Naive thymus-derived CD8-positive, alpha-beta T cell (primary cell): ENCODE results near the gene PPM1L. TPM values are rescaled to one million over a fixed set of nuclear protein-coding genes. Genes with fewer than 3 reads are reported as not detected.

Source experiments
- ATAC-seq, 2 donors: fragments of 150-1000 bp; cut with Tn5 transposase in 1 of 2; sonication (Bioruptor Pico), chemical (Tn5 transposase) in 1 of 2; 1 replicate in 1 of 2; 2 replicates in 1 of 2; pipeline ENCODE4 v1.10.0; 2021; ENCODE audit warnings: mild to moderate bottlenecking in 2 of 2, moderate library complexity in 2 of 2
- POLR2A ChIA-PET: fragments of 350-600 bp; sonication (Branson Sonifier 250); formaldehyde crosslinking; loops from one replicate; lab custom pipeline; 2021; ENCODE audit warnings: antibody characterized with exemption; lab: Charles Lee
- DNase-seq, 10 donors: peaks; one replicate each; pipeline versions ENCODE4 v3.0.0 to v3.0.0-alpha.2; 2020 to 2022
- H3K27ac Mint-ChIP-seq, 10 donors: one replicate each; pipeline ENCODE4 v1.8.0; 2020 to 2022; ENCODE audit warnings: mild to moderate bottlenecking in 10 of 10, mixed read lengths in 10 of 10, moderate library complexity in 4 of 10, inconsistent platforms in 1 of 10
- H3K27me3 Mint-ChIP-seq, 5 donors: one replicate each; pipeline ENCODE4 v1.8.0; 2021 to 2022; ENCODE audit warnings: mixed read lengths in 5 of 5
- H3K36me3 Mint-ChIP-seq, 3 donors: one replicate each; pipeline ENCODE4 v1.8.0; 2020 to 2022; ENCODE audit warnings: mixed read lengths in 3 of 3, mild to moderate bottlenecking in 2 of 3, inconsistent platforms in 1 of 3
- H3K4me1 Mint-ChIP-seq, 4 donors: one replicate each; pipeline ENCODE4 v1.8.0; 2021 to 2022; ENCODE audit warnings: mixed read lengths in 4 of 4
- H3K4me3 Mint-ChIP-seq, 10 donors: one replicate each; pipeline ENCODE4 v1.8.0; 2020 to 2022; ENCODE audit warnings: mild to moderate bottlenecking in 10 of 10, mixed read lengths in 10 of 10, moderate library complexity in 6 of 10, inconsistent platforms in 1 of 10
- H3K9me3 Mint-ChIP-seq, 9 donors: one replicate each; pipeline ENCODE4 v1.8.0; 2020 to 2022; ENCODE audit warnings: mixed read lengths in 9 of 9, mild to moderate bottlenecking in 3 of 9, inconsistent platforms in 1 of 9, moderate library complexity in 1 of 9
- polyA plus RNA-seq, 3 donors: library from polyadenylated mRNA; unstranded; fragments of 300-500 nt; fragmentation: Illumina TruSeq; gene quantifications; one replicate each; pipeline ENCODE4 v1.2.3, GENCODE V29; 2021
- total RNA-seq, 8 experiments: library from RNA in 2 of 8; stranded (reverse) in 2 of 8; gene quantifications; one replicate each; pipeline ENCODE4 v1.2.3 and lab custom pipeline; 2021 to 2026

PPM1L gene
- total and polyA plus RNA-seq, 5 experiments from 2014 or later: 0.46 to 5.9 (median 1.9) TPM

DNA sequence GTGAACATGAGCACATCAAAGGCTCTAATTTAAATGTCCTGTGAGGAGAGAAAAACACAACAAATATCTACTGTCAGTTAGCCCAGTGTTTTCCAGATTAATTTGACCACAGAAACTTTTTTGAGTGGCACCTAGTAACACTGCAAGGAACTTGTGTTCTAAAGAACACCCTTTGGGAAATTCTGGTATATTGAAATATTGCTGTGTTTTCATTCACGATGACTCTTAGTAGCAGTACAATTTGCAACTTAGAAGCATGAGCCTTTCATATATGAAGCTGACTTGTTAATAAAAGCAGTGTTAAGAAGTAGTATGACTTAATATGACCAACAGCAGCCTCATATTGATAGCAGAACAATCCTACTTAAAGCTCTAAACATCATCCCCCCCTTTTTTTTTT lies 317.1 kb downstream of the PPM1L start:
- no peaks in the 10 kb centered on the region for H3K9me3 Mint-ChIP-seq
- DNase-seq (no peak), ATAC-seq (no peak)
- H3K27me3 Mint-ChIP-seq: no peaks in the 10 kb centered on the region
- no peak overlapping the region for H3K4me3 Mint-ChIP-seq
- POLR2A ChIA-PET: no interaction called here
- H3K27ac Mint-ChIP-seq: no peak overlapping the region
- peaks cover 0 to 21% (median 0%) of the 10 kb centered on the region in 4 donors for H3K4me1 Mint-ChIP-seq
- H3K36me3 Mint-ChIP-seq: peaks cover 0 to 4% (median 4%) of the 10 kb centered on the region in 3 donors

DNA sequence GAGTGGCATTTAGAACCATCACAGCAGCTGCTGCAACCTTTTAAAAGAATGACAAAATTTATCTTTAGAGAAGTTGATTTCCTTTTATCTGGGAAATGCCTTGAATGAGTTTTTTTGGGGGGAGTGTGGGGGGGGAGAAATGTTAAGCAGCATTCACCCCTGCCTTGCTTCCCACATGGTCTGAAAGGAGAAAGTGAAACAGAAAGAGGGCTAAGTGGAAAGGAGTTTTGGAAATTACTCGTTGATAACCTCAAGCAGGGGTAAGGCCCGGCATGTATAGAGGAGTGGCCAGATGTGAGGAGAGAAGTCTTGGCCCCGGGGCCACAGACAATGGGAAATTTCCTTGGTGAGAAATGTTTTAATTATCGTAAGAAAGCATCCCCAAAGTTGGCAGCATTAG lies 325.6 kb downstream of the PPM1L start:
- Mint-ChIP-seq H3K27me3 (no peaks in the 10 kb centered on the region), H3K9me3 (no peaks in the 10 kb centered on the region), H3K27ac (no peak overlapping the region), H3K4me1 (peaks cover 0 to 14% (median 1%) of the 10 kb centered on the region in 4 donors), H3K36me3 (peaks cover 4 to 12% (median 10%) of the 10 kb centered on the region in 3 donors), H3K4me3 (no peak overlapping the region)
- DNase-seq: no peak
- ATAC-seq: no peak
- POLR2A ChIA-PET: no interaction called here

DNA sequence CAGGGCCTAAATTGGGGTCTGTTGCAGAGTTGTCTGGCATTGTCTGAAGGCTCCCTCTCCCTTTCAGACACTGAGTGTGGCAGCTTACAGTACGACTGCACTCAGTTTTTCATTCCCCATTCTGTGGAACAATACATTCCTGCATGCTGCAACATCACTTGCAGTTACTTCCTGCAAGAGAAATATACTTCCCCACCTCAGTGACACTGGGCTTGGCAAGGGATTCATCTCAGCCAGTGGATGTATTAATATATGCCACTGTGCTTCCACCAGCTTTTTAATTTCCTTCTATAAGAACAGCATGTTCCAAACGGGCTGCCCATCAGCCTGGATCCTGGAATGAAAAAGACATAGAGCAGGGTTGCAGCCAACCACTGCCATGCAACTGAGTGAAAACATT lies 326.0 kb downstream of the PPM1L start:
- no peak for DNase-seq
- no peaks in the 10 kb centered on the region for H3K27me3 Mint-ChIP-seq
- no peak overlapping the region for H3K27ac Mint-ChIP-seq
- no peak for ATAC-seq
- peaks cover 4 to 12% (median 10%) of the 10 kb centered on the region in 3 donors for H3K36me3 Mint-ChIP-seq
- POLR2A ChIA-PET: no interaction called here
- H3K4me1 Mint-ChIP-seq: peaks cover 0 to 14% (median 1%) of the 10 kb centered on the region in 4 donors
- H3K4me3 Mint-ChIP-seq: no peak overlapping the region
- no peaks in the 10 kb centered on the region for H3K9me3 Mint-ChIP-seq

DNA sequence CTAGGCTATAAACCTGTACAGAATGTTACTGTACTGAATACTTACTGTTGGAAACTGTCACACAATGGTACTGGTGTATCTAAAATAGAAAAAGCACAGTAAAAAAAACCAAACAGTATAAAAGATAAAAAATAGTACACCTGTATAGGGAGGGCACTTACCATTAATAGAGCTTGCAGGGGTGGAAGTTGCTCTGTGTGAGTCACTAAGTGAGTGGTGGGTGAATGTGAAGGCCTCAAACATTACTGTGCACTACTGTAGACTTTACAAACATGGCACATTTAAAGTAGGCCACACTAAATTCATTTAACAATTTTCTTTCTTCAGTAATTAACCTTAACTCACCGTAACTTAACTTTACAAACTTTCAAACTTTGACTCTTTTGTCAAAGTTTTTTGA lies 327.1 kb downstream of the PPM1L start:
- Mint-ChIP-seq H3K27me3 (no peaks in the 10 kb centered on the region), H3K36me3 (peaks cover 4 to 12% (median 10%) of the 10 kb centered on the region in 3 donors), H3K9me3 (no peaks in the 10 kb centered on the region), H3K4me3 (no peak overlapping the region), H3K4me1 (peaks cover 0 to 14% (median 1%) of the 10 kb centered on the region in 4 donors), H3K27ac (no peak overlapping the region)
- POLR2A ChIA-PET: no interaction called here
- no peak for ATAC-seq
- no peak for DNase-seq

DNA sequence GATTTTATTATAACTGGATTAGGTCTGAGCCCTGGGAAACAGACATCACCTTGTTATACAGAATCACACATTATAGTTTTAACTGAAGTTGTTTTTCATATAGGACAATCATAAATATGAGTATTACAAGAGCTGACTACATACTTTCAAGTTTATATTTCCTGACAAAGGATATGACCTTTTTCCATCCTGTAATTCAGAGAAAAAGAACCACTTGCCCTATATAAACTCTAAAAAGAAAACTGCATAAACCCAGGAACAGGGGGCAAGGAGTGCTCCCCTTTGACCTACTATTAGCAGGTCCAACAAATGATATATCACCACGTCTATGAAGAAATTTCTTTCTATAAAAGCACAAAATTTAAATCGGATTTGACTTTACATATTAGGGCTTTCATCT lies 328.2 kb downstream of the PPM1L start:
- DNase-seq (no peak), ATAC-seq (no peak)
- peaks cover 0 to 14% (median 1%) of the 10 kb centered on the region in 4 donors for H3K4me1 Mint-ChIP-seq
- H3K27me3 Mint-ChIP-seq: no peaks in the 10 kb centered on the region
- peaks cover 4 to 14% (median 10%) of the 10 kb centered on the region in 3 donors for H3K36me3 Mint-ChIP-seq
- no peak overlapping the region for H3K27ac Mint-ChIP-seq
- H3K4me3 Mint-ChIP-seq: no peak overlapping the region
- POLR2A ChIA-PET: no interaction called here
- H3K9me3 Mint-ChIP-seq: no peaks in the 10 kb centered on the region

DNA sequence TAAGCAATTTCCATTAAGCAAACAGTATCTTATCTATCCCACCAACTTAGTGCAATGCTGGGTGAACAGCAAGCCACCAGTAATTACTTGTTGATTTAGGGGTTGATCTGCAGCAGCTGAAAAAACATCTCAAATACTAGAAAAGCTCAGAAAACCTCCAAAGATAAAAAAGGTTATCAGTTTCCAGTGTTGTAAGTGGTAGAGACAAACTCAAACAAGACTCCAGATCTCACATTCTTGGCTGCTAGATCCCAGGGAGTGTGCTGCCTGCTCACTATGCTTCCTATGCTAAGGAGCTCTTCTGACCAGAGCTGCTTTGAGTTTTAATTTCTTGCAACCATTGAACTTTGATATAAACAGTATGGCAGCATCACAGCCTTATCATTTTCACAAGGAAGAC lies 337.9 kb downstream of the PPM1L start:
- no peak for DNase-seq
- no peak for ATAC-seq
- Mint-ChIP-seq H3K4me1 (no peaks in the 10 kb centered on the region), H3K36me3 (peaks cover 0 to 4% (median 2%) of the 10 kb centered on the region in 3 donors), H3K27ac (no peak overlapping the region), H3K9me3 (no peaks in the 10 kb centered on the region), H3K27me3 (no peaks in the 10 kb centered on the region), H3K4me3 (no peak overlapping the region)
- POLR2A ChIA-PET: no interaction called here

DNA sequence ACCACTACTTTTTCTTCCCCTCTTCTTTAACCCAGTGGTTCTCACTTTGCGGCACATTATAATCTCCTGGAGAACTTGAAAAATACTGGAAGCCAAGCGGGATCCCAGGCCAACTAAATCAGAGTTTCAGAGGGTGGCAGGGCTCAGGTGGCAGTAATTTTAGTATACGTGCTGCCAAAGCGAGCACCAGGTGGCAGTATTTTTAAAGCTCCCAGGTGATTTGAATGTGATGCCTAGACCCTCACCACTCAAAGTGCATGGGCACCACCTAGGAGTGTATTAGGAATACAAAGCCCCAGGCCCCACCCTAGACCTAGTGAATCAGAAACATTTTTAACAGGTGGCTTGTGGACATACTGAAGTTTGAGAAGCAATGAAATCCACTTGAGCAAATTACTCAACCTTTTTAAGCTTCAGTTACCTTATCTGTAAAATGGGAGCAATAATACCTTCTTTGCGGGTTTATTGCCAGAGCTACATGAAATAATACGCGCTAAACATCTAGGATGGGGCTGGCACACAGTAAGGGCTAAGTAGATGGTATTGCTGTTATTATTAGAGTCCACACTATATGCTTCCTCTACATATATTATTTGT lies 340.8 kb downstream of the PPM1L start:
- Mint-ChIP-seq H3K4me1 (no peaks in the 10 kb centered on the region), H3K9me3 (no peaks in the 10 kb centered on the region), H3K27me3 (peaks cover 0 to 3% (median 0%) of the 10 kb centered on the region in 5 donors), H3K36me3 (no peaks in the 10 kb centered on the region), H3K4me3 (no peak overlapping the region), H3K27ac (no peak overlapping the region)
- DNase-seq (peak in 3 of 10 donors; percentile 15 to 35 (median 22)), ATAC-seq (peak in 1 of 2 donors; percentile 30)
- POLR2A ChIA-PET: no interaction called here

DNA sequence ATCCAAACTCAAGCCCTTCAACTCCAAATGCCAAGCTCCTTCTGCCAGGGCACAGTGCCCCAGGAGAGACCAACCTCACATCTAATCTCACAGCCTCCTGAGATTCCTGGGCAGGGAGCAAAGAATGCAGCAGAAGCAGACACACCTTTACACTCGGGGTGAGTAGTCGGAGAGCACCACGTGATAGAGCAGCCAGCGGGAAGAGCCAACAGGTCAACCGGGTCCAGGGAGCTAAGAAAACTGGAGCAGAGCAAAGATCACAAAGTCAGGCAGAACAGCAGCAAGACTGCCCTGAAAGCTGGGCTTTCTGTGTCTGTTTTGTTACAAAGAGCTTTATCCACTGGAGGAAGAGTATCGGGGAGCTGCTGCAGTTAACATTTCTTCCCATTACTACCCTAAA lies 345.0 kb downstream of the PPM1L start:
- POLR2A ChIA-PET: no interaction called here
- H3K9me3 Mint-ChIP-seq: no peaks in the 10 kb centered on the region
- peaks cover 6 to 16% (median 11%) of the 10 kb centered on the region in 4 donors for H3K4me1 Mint-ChIP-seq
- no peak overlapping the region for H3K4me3 Mint-ChIP-seq
- DNase-seq (no peak), ATAC-seq (no peak)
- peak overlapping the region in 1 of 10 donors; percentile 15 for H3K27ac Mint-ChIP-seq
- no peaks in the 10 kb centered on the region for H3K36me3 Mint-ChIP-seq
- peaks cover 3 to 12% (median 7%) of the 10 kb centered on the region in 5 donors for H3K27me3 Mint-ChIP-seq

DNA sequence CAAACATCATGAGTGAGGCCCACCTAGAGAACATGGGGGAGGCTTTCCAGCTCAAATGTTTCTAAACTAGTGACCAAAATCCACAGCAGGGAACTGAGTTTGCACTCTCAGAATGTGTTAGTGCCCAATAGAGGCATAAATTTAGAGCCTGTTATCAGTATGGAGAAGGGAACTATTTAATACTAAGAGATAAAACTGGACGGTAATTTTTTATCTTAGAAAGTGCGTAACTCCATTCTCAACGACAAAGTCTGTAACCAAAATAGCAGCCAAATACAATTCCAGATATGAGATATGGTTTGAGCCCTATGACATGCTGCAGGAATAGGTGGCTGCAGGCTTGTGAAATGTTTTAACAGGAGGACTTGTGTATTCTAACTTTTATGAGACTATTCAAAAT lies 345.6 kb downstream of the PPM1L start:
- POLR2A ChIA-PET: no interaction called here
- H3K27me3 Mint-ChIP-seq: peaks cover 3 to 12% (median 7%) of the 10 kb centered on the region in 5 donors
- no peaks in the 10 kb centered on the region for H3K36me3 Mint-ChIP-seq
- H3K4me1 Mint-ChIP-seq: peaks cover 6 to 17% (median 11%) of the 10 kb centered on the region in 4 donors
- ATAC-seq: no peak
- no peak overlapping the region for H3K4me3 Mint-ChIP-seq
- H3K27ac Mint-ChIP-seq: no peak overlapping the region
- no peak for DNase-seq
- no peaks in the 10 kb centered on the region for H3K9me3 Mint-ChIP-seq

DNA sequence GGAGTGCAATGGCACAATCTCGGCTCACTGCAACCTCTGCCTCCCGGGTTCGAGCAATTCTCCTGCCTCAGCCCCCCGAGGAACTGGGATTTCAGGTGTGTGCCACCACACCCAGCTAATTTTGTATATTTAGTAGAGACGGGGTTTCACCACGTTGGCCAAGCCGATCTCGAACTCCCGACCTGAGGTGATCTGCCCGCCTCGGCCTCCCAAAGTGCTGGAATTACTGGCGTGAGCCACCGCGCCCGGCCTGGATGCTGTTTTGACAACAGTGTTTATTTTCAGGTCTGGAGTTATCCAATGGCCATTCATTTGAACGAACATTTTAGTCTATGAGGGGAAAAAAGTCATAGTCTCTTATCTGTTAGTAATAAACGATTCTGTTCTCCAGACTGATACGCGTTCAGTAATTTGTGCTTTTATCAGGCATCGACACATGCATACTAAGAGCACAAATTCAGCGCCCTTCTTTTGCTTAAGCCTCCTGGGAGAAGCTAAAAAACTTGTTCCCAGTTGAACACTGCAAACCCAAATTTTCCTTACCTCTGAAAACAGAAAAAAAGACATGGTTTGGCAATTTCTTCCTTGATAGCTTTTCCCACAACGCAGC lies 347.9 kb downstream of the PPM1L start:
- no peak for DNase-seq
- Mint-ChIP-seq H3K4me3 (peak overlapping the region; percentile 64 to 87 (median 76)), H3K36me3 (no peaks in the 10 kb centered on the region), H3K27ac (peak overlapping the region in 1 of 10 donors; percentile 86), H3K27me3 (peaks cover 8 to 20% (median 16%) of the 10 kb centered on the region in 5 donors), H3K9me3 (no peaks in the 10 kb centered on the region), H3K4me1 (peaks cover 6 to 17% (median 11%) of the 10 kb centered on the region in 4 donors)
- no peak for ATAC-seq
- POLR2A ChIA-PET: no interaction called here

DNA sequence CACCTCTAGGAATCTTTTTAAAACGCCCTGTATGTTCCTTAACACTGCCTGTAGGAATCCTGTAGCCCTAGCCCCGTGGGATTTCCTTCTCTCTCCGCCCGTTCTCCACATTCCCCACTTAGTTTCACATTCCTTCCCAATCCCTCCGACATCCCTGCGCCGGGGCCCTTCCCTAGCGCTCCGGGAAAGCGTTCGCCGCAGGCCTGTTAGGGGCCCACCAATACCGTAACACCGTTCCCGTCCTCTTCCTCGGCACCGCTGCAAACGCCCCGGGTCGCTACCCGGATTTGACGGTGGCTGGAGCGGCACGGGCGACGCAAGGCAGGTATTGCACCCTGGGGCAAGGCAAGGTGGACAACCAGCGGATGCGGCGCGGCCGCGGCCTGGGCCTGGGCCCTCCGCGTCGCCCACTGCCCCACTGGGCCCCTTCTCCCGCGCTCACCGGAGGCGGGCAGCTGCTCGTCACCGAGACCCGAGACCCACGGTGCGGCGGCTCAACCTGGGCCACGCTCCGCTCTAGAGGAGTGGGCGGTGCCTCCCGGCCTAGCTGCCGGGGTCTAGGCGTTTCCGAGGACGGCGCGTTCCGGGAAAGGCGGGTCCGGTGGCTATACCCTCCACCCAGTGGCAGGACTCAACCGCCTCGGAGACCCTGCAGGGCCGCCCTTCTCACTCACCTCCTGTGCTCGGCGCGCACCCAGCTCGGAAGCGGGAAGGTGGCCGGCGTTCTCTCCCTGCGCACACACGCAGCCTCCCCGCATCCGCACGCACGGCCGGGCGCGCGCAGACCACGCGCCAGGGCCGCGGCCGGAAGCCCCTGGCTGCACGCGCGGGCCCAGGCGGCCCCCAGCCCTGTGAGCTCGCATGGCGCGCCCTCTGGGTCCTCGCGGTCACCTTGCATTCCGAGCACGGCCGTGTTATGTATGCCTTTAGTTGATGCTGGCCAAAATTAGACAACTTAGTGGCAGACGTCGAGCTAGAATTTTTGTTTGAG lies 348.8 kb downstream of the PPM1L start, which contains the start of gene B3GALNT1:
Gene B3GALNT1 (minus strand): TSS at position 789 of the 991 bp plus-strand sequence. CDS start 18,595 bp downstream, outside the sequence.
- DNase-seq (peak in 9 of 10 donors; percentile 3 to 62 (median 16)), ATAC-seq (peak; percentile 79 to 81)
- peak within 1 kb of the TSS; percentile 64 to 87 (median 78) for H3K4me3 Mint-ChIP-seq
- peak within 1 kb of the TSS in 5 of 10 donors; percentile 31 to 86 (median 72) for H3K27ac Mint-ChIP-seq
- no peaks in the 10 kb centered on the region for H3K36me3 Mint-ChIP-seq
- peaks cover 6 to 17% (median 11%) of the 10 kb centered on the region in 4 donors for H3K4me1 Mint-ChIP-seq
- no peaks in the 10 kb centered on the region for H3K9me3 Mint-ChIP-seq
- POLR2A ChIA-PET: interaction anchor here (1.5 kb wide), 1 partner anchor 116 kb away, joined by 4 read pairs; the partner anchor contains the start of gene NMD3
- peaks cover 11 to 29% (median 16%) of the 10 kb centered on the region in 5 donors for H3K27me3 Mint-ChIP-seq

DNA sequence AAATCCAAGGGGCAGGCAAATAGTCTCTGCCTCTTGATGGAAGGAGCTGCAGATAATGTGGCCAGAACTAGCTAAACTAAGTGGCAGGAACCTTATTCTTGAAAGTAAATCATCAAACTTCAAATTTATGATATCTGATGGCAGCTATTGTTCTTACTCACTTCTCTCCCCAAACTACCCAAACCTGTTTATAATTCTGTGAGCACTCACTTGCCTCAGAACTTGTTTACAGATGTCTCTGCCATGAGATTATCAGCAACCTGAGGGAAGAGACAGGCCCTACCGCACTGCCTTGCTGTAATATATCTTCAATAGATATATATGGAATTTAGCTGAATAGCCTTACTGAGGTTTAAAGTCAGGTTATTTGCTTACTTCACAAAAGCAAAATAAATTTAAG lies 351.3 kb downstream of the PPM1L start:
- H3K27ac Mint-ChIP-seq: no peak overlapping the region

More for the DNA sequence above, 351.3 kb downstream of the PPM1L start:
- Mint-ChIP-seq H3K4me3 (no peak overlapping the region), H3K36me3 (no peaks in the 10 kb centered on the region), H3K4me1 (peaks cover 5 to 17% (median 11%) of the 10 kb centered on the region in 4 donors), H3K27me3 (peaks cover 18 to 46% (median 24%) of the 10 kb centered on the region in 5 donors), H3K9me3 (no peaks in the 10 kb centered on the region)
- no peak for DNase-seq
- ATAC-seq: no peak
- POLR2A ChIA-PET: no interaction called here
